Mesendoderm (in vitro differentiated cells): ENCODE measurements around the gene COMMD9.

Experiments
- DNase-seq: peaks from one replicate; pipeline ENCODE4 v3.0.0; 2013
- H2AK5ac ChIP-seq: 2 replicates; pipeline ENCODE4 v1.6.1; 2013; ENCODE audit warnings: low read length, inconsistent platforms
- H2BK120ac ChIP-seq: 2 replicates; pipeline ENCODE4 v1.6.1; 2013; ENCODE audit warnings: low read depth, mild to moderate bottlenecking, low read length, moderate library complexity, mixed read lengths
- H2BK15ac ChIP-seq: replicated peaks from 2 replicates; pipeline ENCODE4 v1.6.1; 2013; ENCODE audit warnings: low read depth, mild to moderate bottlenecking, moderate library complexity
- H2BK5ac ChIP-seq: 2 replicates; pipeline ENCODE4 v1.6.1; 2013; ENCODE audit warnings: low read length, inconsistent platforms
- H3K18ac ChIP-seq: 2 replicates; pipeline ENCODE4 v1.6.1; 2013; ENCODE audit warnings: mild to moderate bottlenecking, low read length, mixed read lengths
- H3K23ac ChIP-seq: one replicate; pipeline ENCODE4 v1.6.1; 2013; ENCODE audit warnings: low read length
- H3K27ac ChIP-seq: 2 replicates; pipeline ENCODE4 v1.5.1; 2013; ENCODE audit warnings: low read depth, mild to moderate bottlenecking, inconsistent platforms, low read length, moderate library complexity
- H3K27me3 ChIP-seq: 2 replicates; pipeline ENCODE4 v1.6.1; 2013; ENCODE audit warnings: low read length, control low read depth, mild to moderate bottlenecking, inconsistent platforms; ENCODE audit not compliant: insufficient read depth, poor library complexity
- H3K36me3 ChIP-seq: 2 replicates; pipeline ENCODE4 v1.6.1; 2013; ENCODE audit warnings: low read length, inconsistent platforms; ENCODE audit not compliant: control insufficient read depth, insufficient read depth
- H3K4ac ChIP-seq: one replicate; pipeline ENCODE4 v1.6.1; 2013; ENCODE audit warnings: low read depth, mild to moderate bottlenecking, low read length, moderate library complexity
- H3K4me1 ChIP-seq: 2 replicates; pipeline ENCODE4 v1.6.1; 2013; ENCODE audit warnings: low read depth, low read length, inconsistent platforms; ENCODE audit not compliant: control insufficient read depth
- H3K4me2 ChIP-seq: 2 replicates; pipeline ENCODE4 v1.6.1; 2013; ENCODE audit warnings: low read length
- H3K4me3 ChIP-seq: 2 replicates; pipeline ENCODE4 v1.5.1; 2013; ENCODE audit warnings: mild to moderate bottlenecking, low read length
- H3K56ac ChIP-seq: one replicate; pipeline ENCODE4 v1.6.1; 2013; ENCODE audit warnings: low read length
- H3K79me1 ChIP-seq: 2 replicates; pipeline ENCODE4 v1.6.1; 2013; ENCODE audit warnings: low read length, inconsistent platforms
- H3K79me2 ChIP-seq: 2 replicates; pipeline ENCODE4 v1.6.1; 2013; ENCODE audit warnings: mild to moderate bottlenecking, low read length; ENCODE audit not compliant: control insufficient read depth, insufficient read depth
- H3K9ac ChIP-seq: 2 replicates; pipeline ENCODE4 v1.6.1; 2013; ENCODE audit warnings: low read length, inconsistent platforms
- H4K5ac ChIP-seq: one replicate; pipeline ENCODE4 v1.6.1; 2013; ENCODE audit warnings: low read length
- H4K8ac ChIP-seq: one replicate; pipeline ENCODE4 v1.6.1; 2013; ENCODE audit warnings: low read depth, mild to moderate bottlenecking, control low read depth, low read length, moderate library complexity
- WGBS: extraction: QIAGEN DNeasy Blood & Tissue Kit; methylation state at CpG from one replicate; pipeline ENCODE4 v1.1.7; 2013; ENCODE audit warnings: low lambda C conversion rate, missing lambda C conversion rate; ENCODE audit not compliant: insufficient coverage; ENCODE audit errors: extremely low coverage; 5-methylcytosine and 5-hydroxymethylcytosine counted together

COMMD9 gene

DNA sequence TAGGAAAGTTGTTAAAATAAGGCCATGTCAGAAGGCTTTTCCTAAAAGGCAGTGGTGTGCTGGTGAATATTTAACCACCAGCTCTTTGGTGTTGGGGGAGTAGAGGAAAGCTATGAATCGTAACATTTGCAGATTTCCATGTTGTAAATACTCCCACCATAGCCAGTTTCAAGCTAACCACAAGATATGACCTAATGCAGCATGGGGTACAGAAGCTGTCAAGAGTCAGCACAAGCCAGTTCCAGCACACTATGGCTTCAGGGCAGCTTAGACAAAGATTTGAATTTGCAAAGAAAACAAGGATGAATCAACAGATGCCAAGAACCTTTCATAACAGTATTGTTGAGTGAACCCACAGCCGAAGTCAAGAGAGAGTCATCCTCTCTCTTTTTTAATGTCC lies 40.0 kb downstream of the COMMD9 start:
- Histone ChIP-seq H3K4me3 (no peak overlapping the region), H3K4me1 (no peaks in the 10 kb centered on the region), H3K18ac (no peak overlapping the region), H3K36me3 (no peaks in the 10 kb centered on the region), H3K79me1 (no peaks in the 10 kb centered on the region), H3K4me2 (no peak overlapping the region), H2BK15ac (no peak overlapping the region), H3K27me3 (no peaks in the 10 kb centered on the region), H3K23ac (no peak overlapping the region), H3K27ac (no peak overlapping the region), H2BK5ac (no peak overlapping the region), H3K9ac (no peak overlapping the region), H3K79me2 (no peaks in the 10 kb centered on the region), H2AK5ac (no peak overlapping the region), H3K56ac (no peak overlapping the region), H2BK120ac (no peak overlapping the region), H3K4ac (no peak overlapping the region), H4K5ac (no peak overlapping the region), H4K8ac (no peak overlapping the region)
- WGBS: no CpG with 5 or more reads among the region's 2 CpGs
- no peak for DNase-seq

DNA sequence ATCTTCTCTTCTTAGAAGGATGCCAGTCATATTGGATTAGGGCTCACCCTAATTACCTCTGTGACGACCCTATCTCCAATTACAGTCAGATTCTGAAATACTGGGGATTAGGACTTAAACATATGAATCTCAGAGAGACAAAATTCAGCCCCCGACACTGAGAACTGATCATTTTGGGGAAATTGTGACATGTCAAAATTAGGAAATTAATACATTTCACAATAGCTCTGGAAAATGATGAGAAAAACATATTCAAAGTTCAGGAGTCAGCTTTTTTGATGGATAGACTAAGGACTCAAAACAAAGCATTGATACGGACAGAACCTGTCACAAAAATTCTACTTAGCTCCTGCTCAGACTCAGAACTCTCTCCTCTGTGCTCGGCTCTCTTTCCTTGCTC lies 40.8 kb downstream of the COMMD9 start:
- Histone ChIP-seq H3K79me1 (no peaks in the 10 kb centered on the region), H3K4me3 (no peak overlapping the region), H3K36me3 (no peaks in the 10 kb centered on the region), H4K8ac (no peak overlapping the region), H2AK5ac (no peak overlapping the region), H3K56ac (no peak overlapping the region), H2BK120ac (no peak overlapping the region), H3K18ac (no peak overlapping the region), H3K79me2 (no peaks in the 10 kb centered on the region), H3K27me3 (no peaks in the 10 kb centered on the region), H3K4me1 (no peaks in the 10 kb centered on the region), H3K4ac (no peak overlapping the region), H3K9ac (no peak overlapping the region), H2BK15ac (no peak overlapping the region), H3K23ac (no peak overlapping the region), H3K27ac (no peak overlapping the region), H4K5ac (no peak overlapping the region), H2BK5ac (no peak overlapping the region), H3K4me2 (no peak overlapping the region)
- no peak for DNase-seq
- WGBS: no CpG with 5 or more reads among the region's 4 CpGs

DNA sequence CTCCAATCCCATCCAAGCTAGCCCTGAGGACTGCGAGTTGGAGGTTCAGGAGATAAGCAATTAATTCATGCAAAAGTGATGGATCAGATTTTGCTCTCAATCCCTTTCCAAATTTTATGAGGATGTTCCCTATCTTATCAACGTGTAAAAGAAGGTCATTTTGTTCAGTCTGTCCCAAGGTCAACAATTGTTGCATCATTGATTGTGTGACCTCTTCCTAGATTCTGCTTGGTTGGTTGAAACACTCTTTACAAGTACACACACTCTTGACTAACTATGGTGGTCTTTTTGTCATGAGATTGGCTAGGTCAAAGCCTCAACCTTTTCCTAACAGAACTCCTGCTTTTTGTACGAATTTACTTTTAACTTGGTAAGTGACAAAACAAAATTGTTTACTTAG lies 41.7 kb downstream of the COMMD9 start:
- no peak overlapping the region for H2BK15ac ChIP-seq
- no peak overlapping the region for H3K4me2 ChIP-seq
- H3K27ac ChIP-seq: no peak overlapping the region
- H3K23ac ChIP-seq: no peak overlapping the region
- H3K18ac ChIP-seq: no peak overlapping the region
- WGBS: no CpG with 5 or more reads among the region's 3 CpGs
- no peak overlapping the region for H3K4ac ChIP-seq
- H3K4me3 ChIP-seq: no peak overlapping the region
- no peaks in the 10 kb centered on the region for H3K4me1 ChIP-seq
- no peak overlapping the region for H4K5ac ChIP-seq
- no peak for DNase-seq
- no peaks in the 10 kb centered on the region for H3K27me3 ChIP-seq
- H4K8ac ChIP-seq: no peak overlapping the region
- no peak overlapping the region for H2BK5ac ChIP-seq
- no peaks in the 10 kb centered on the region for H3K79me1 ChIP-seq
- no peak overlapping the region for H3K56ac ChIP-seq
- H2AK5ac ChIP-seq: no peak overlapping the region
- no peak overlapping the region for H2BK120ac ChIP-seq
- no peaks in the 10 kb centered on the region for H3K79me2 ChIP-seq
- no peaks in the 10 kb centered on the region for H3K36me3 ChIP-seq
- no peak overlapping the region for H3K9ac ChIP-seq

DNA sequence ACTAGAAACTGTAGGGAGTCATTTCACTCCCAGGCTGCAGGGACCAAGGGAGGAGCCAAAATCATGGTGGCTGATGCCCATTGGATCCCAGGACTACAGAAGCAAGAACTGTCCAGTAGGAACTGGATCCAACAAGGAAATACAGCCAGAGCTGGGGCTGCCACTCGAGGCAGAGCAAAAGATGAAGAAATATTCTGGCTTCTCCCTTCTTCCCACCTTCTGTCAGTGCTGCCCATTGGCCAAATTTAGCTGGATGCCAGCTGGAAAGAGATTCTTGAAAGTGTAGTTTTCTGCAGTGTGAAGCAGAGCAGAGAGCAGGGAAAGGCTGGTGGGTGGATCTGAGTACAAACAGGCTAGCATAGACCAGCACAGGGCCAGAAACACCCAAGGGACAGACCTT lies 45.6 kb downstream of the COMMD9 start:
- no peak overlapping the region for H3K56ac ChIP-seq
- no peak overlapping the region for H3K4me3 ChIP-seq
- H3K79me1 ChIP-seq: no peaks in the 10 kb centered on the region
- no peak overlapping the region for H4K8ac ChIP-seq
- H3K36me3 ChIP-seq: no peaks in the 10 kb centered on the region
- no peak overlapping the region for H4K5ac ChIP-seq
- no peak overlapping the region for H3K4me2 ChIP-seq
- H3K18ac ChIP-seq: no peak overlapping the region
- H2AK5ac ChIP-seq: no peak overlapping the region
- WGBS: no CpG with 5 or more reads among the region's 1 CpG
- no peak overlapping the region for H3K4ac ChIP-seq
- no peaks in the 10 kb centered on the region for H3K79me2 ChIP-seq
- peak; percentile 53 for DNase-seq
- H2BK5ac ChIP-seq: no peak overlapping the region
- H3K23ac ChIP-seq: no peak overlapping the region
- H2BK15ac ChIP-seq: no peak overlapping the region
- no peaks in the 10 kb centered on the region for H3K27me3 ChIP-seq
- H3K4me1 ChIP-seq: peaks cover 1% of the 10 kb centered on the region
- no peak overlapping the region for H2BK120ac ChIP-seq
- no peak overlapping the region for H3K9ac ChIP-seq
- no peak overlapping the region for H3K27ac ChIP-seq

DNA sequence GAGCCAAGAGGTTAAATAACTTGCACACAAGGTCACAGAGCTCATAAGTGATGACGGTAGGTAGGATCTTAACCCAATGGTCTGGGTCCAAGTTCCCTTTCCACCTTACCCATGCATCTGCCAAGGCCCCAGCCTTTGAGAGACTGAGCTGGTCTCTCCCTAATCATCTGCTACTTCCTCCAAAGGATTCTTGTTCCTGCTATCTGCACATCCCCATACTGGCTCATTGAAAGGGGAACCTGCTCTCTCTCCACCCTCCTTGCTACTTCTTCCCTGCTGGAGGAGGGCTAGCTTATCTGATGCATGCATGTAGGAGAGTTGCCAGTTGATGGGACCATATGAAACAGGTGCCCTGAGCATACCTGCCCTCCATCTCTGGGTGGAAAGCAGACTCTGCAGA lies 47.7 kb downstream of the COMMD9 start:
- Histone ChIP-seq H4K5ac (no peak overlapping the region), H2BK120ac (no peak overlapping the region), H3K79me2 (no peaks in the 10 kb centered on the region), H3K4ac (no peak overlapping the region), H3K4me2 (no peak overlapping the region), H4K8ac (no peak overlapping the region), H3K79me1 (no peaks in the 10 kb centered on the region), H3K9ac (no peak overlapping the region), H3K4me1 (peaks cover 1% of the 10 kb centered on the region), H2BK15ac (no peak overlapping the region), H3K36me3 (no peaks in the 10 kb centered on the region), H3K4me3 (no peak overlapping the region), H3K27ac (no peak overlapping the region), H3K27me3 (no peaks in the 10 kb centered on the region), H3K23ac (no peak overlapping the region), H2BK5ac (no peak overlapping the region), H3K56ac (no peak overlapping the region), H3K18ac (no peak overlapping the region), H2AK5ac (no peak overlapping the region)
- DNase-seq: no peak
- no CpG with 5 or more reads among the region's 1 CpG for WGBS

DNA sequence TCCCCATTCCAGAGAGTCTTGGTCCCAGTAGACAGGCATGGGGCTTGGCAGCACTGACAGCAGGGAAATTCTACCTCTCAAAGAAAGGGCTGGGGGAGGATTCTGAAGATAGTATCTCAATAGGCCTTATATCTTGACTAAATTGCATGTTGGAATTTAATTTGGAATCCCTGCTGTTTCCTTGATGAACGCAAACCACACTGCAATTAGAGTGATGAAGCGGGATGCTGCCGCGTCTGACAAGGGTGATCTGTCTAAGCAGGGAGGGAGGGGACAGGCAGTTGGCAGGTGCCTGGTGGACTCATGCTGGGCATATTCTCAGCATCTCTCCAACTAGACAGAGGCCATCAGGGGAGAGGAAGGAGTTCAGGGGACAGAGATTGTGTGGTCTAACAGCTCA lies 48.4 kb downstream of the COMMD9 start:
- no peak overlapping the region for H3K27ac ChIP-seq
- H3K9ac ChIP-seq: no peak overlapping the region
- no peak overlapping the region for H4K8ac ChIP-seq
- no peak overlapping the region for H3K18ac ChIP-seq
- no CpG with 5 or more reads among the region's 4 CpGs for WGBS
- no peak overlapping the region for H2AK5ac ChIP-seq
- no peak overlapping the region for H2BK15ac ChIP-seq
- H3K4me1 ChIP-seq: peaks cover 1% of the 10 kb centered on the region
- no peak overlapping the region for H3K56ac ChIP-seq
- no peak overlapping the region for H3K23ac ChIP-seq
- H3K4me2 ChIP-seq: no peak overlapping the region
- H4K5ac ChIP-seq: no peak overlapping the region
- H2BK5ac ChIP-seq: no peak overlapping the region
- no peaks in the 10 kb centered on the region for H3K27me3 ChIP-seq
- no peaks in the 10 kb centered on the region for H3K36me3 ChIP-seq
- no peak overlapping the region for H3K4me3 ChIP-seq
- no peak overlapping the region for H2BK120ac ChIP-seq
- no peak overlapping the region for H3K4ac ChIP-seq
- H3K79me1 ChIP-seq: no peaks in the 10 kb centered on the region
- no peaks in the 10 kb centered on the region for H3K79me2 ChIP-seq
- peak; percentile 32 for DNase-seq
